Astrocyte of the cerebellum (primary cell): ENCODE data around the gene CCDC69.

Experiments used
- DNase-seq: peaks from one replicate; pipeline ENCODE4 v3.0.0-alpha.2; 2011; ENCODE audit warnings: low read depth
- H3K4me3 ChIP-seq: 2 replicates; pipeline ENCODE4 v1.5.1; 2011; ENCODE audit warnings: mild to moderate bottlenecking, low read depth, low read length, moderate library complexity
- CTCF ChIP-seq: IDR thresholded peaks from 2 replicates; pipeline ENCODE4 v1.5.1; 2012; ENCODE audit warnings: low read length, low read depth, moderate library complexity, mild to moderate bottlenecking; ENCODE audit errors: missing control alignments
- in situ Hi-C: cut with HindIII; loops from 2 replicates; pipeline ENCODE4 v1.10.0; 2017; ENCODE audit warnings: low sequenced_read_pairs

CCDC69 gene

GRCh38 chr5:151231359-151231758, 7.5 kb upstream of the CCDC69 start:
- in situ Hi-C loops, result no loop called here
- no peak for DNase-seq
- no peak overlapping the region for H3K4me3 ChIP-seq
- TF ChIP-seq CTCF, result no peak

GRCh38 chr5:151230048-151230680, 6.3 kb upstream of the CCDC69 start:
- no peak for DNase-seq
- H3K4me3 ChIP-seq, result no peak overlapping the region
- no peak for TF ChIP-seq CTCF
- in situ Hi-C loops, result no loop called here

- H3K4me3 ChIP-seq, result no peak overlapping the region
- in situ Hi-C loops, result no loop called here
- no peak for DNase-seq
- no peak for TF ChIP-seq CTCF
Observed at GRCh38 chr5:151228986-151229385, 5.1 kb upstream of the CCDC69 start.

GRCh38 chr5:151227918-151228447, 4.1 kb upstream of the CCDC69 start:
- no peak overlapping the region for H3K4me3 ChIP-seq
- DNase-seq, result no peak
- TF ChIP-seq CTCF, result no peak
- in situ Hi-C loops, result no loop called here

- in situ Hi-C loops, result no loop called here
- no peak for TF ChIP-seq CTCF
Observed at GRCh38 chr5:151225475-151225874, 1.6 kb upstream of the CCDC69 start.

GRCh38 chr5:151225071-151225470, 1.2 kb upstream of the CCDC69 start:
- no peak for DNase-seq
- no peak overlapping the region for H3K4me3 ChIP-seq
- in situ Hi-C loops, result no loop called here
- TF ChIP-seq CTCF, result no peak

More at GRCh38 chr5:151225475-151225874, 1.6 kb upstream of the CCDC69 start:
- DNase-seq, result no peak
- no peak overlapping the region for H3K4me3 ChIP-seq

GRCh38 chr5:151224372-151224771, 480 bp upstream of the CCDC69 start:
- in situ Hi-C loops, result no loop called here
- DNase-seq, result no peak
- H3K4me3 ChIP-seq, result no peak overlapping the region
- TF ChIP-seq CTCF, result no peak
